Kidney epithelial cell (primary cell): ENCODE measurements around the gene ZNF33A. TPM values are rescaled to one million over a fixed set of nuclear protein-coding genes. Genes with fewer than 3 reads are reported as not detected.
"Not testable (repeated sequence)": the region's sequence is repeated elsewhere in the genome, so short reads cannot be mapped to it uniquely, and the experiment has no call there.

Source experiments
- DNase-seq: peaks from one replicate; pipeline ENCODE4 v3.0.0-alpha.2; 2010; ENCODE audit warnings: low read depth
- H3K27me3 ChIP-seq: 2 replicates; pipeline ENCODE4 v1.6.0; 2011; ENCODE audit warnings: low read length; ENCODE audit not compliant: control insufficient read depth, insufficient read depth
- H3K36me3 ChIP-seq: 2 replicates; pipeline ENCODE4 v1.5.1; 2011; ENCODE audit warnings: low read length; ENCODE audit not compliant: control insufficient read depth, insufficient read depth
- H3K4me3 ChIP-seq: 2 replicates; pipeline ENCODE4 v1.5.1; 2011; ENCODE audit warnings: low read depth, mild to moderate bottlenecking, control low read depth, low read length
- CTCF ChIP-seq: IDR thresholded peaks from 2 replicates; pipeline ENCODE4 v1.5.1; 2011; ENCODE audit warnings: mild to moderate bottlenecking, moderate library complexity, low read length, control low read depth, inconsistent platforms; ENCODE audit not compliant: insufficient read depth, poor library complexity, severe bottlenecking
- total RNA-seq: library from RNA; depleted of rRNA; stranded (reverse); fragments of >200 nt; gene quantifications from 2 replicates; pipeline ENCODE4 v1.2.3, GENCODE V29; 2015

ZNF33A gene
- total RNA-seq, 1 donor from 2014 or later: 20.8 TPM

- DNase-seq: no peak
- Histone ChIP-seq H3K36me3 (no peaks in the 10 kb centered on the region), H3K27me3 (no peaks in the 10 kb centered on the region), H3K4me3 (no peak overlapping the region)
- no peak for TF ChIP-seq CTCF
These were observed 39.7 kb downstream of the ZNF33A start for GRCh38 chr10:38050212-38050611.

GRCh38 chr10:38054361-38054797, 43.9 kb downstream of the ZNF33A start:
- DNase-seq: no peak
- Histone ChIP-seq H3K36me3 (no peaks in the 10 kb centered on the region), H3K4me3 (no peak overlapping the region), H3K27me3 (no peaks in the 10 kb centered on the region)
- no peak for TF ChIP-seq CTCF

- H3K4me3 ChIP-seq, H3K36me3 ChIP-seq, H3K27me3 ChIP-seq, DNase-seq: not testable (repeated sequence)
These were observed 44.9 kb downstream of the ZNF33A start for GRCh38 chr10:38055274-38055894.

GRCh38 chr10:38069663-38070062, 59.2 kb downstream of the ZNF33A start:
- H3K36me3 ChIP-seq, H3K27me3 ChIP-seq, DNase-seq, H3K4me3 ChIP-seq: not testable (repeated sequence)

- Histone ChIP-seq H3K4me3 (no peak overlapping the region), H3K27me3 (no peaks in the 10 kb centered on the region), H3K36me3 (no peaks in the 10 kb centered on the region)
- no peak for TF ChIP-seq CTCF
- DNase-seq: no peak
These were observed 60.0 kb downstream of the ZNF33A start for GRCh38 chr10:38070501-38070900.

- Histone ChIP-seq H3K27me3 (no peaks in the 10 kb centered on the region), H3K36me3 (no peaks in the 10 kb centered on the region), H3K4me3 (no peak overlapping the region)
- TF ChIP-seq CTCF: no peak
- no peak for DNase-seq
These were observed 62.1 kb downstream of the ZNF33A start for GRCh38 chr10:38072552-38072951.

- H3K36me3 ChIP-seq: no peaks in the 10 kb centered on the region
- H3K4me3 ChIP-seq: no peak overlapping the region
- no peaks in the 10 kb centered on the region for H3K27me3 ChIP-seq
- no peak for DNase-seq
- TF ChIP-seq CTCF: no peak
These were observed 66.2 kb downstream of the ZNF33A start for GRCh38 chr10:38076687-38077086.

GRCh38 chr10:38093318-38093717, 82.8 kb downstream of the ZNF33A start:
- DNase-seq, H3K27me3 ChIP-seq, H3K4me3 ChIP-seq, H3K36me3 ChIP-seq: not testable (repeated sequence)
